DMS114 treated with DMSO at 0.1 percent for 48 hours (cell line): ENCODE results near the gene ZYX.
"Not testable (repeated sequence)": the region's sequence is repeated elsewhere in the genome, so short reads cannot be mapped to it uniquely, and the experiment has no call there.

Experiments
- DNase-seq: peaks from one replicate; lab custom pipeline; 2025; ENCODE audit not compliant: unreplicated experiment; lab: John Stamatoyannopoulos, UW

ZYX gene

GRCh38 chr7:143396625-143397556 is 15.7 kb downstream of the ZYX start:
- no peak for DNase-seq

- DNase-seq, result no peak
These were observed 16.8 kb downstream of the ZYX start for GRCh38 chr7:143397710-143398530.

GRCh38 chr7:143398616-143399015 is 17.5 kb downstream of the ZYX start:
- no peak for DNase-seq

GRCh38 chr7:143399151-143399550 is 18.0 kb downstream of the ZYX start:
- DNase-seq, result no peak

- no peak for DNase-seq
These were observed 18.5 kb downstream of the ZYX start for GRCh38 chr7:143399642-143400041.

GRCh38 chr7:143401265-143401664 is 20.1 kb downstream of the ZYX start:
- DNase-seq, result no peak

GRCh38 chr7:143402233-143402632 is 21.1 kb downstream of the ZYX start:
- DNase-seq, result not testable (repeated sequence)

GRCh38 chr7:143405173-143406001 is 24.2 kb downstream of the ZYX start:
- DNase-seq, result no peak

GRCh38 chr7:143406002-143406357 is 24.8 kb downstream of the ZYX start:
- DNase-seq, result no peak

GRCh38 chr7:143407287-143408251 is 26.4 kb downstream of the ZYX start:
- DNase-seq, result no peak

- no peak for DNase-seq
These were observed 27.1 kb downstream of the ZYX start for GRCh38 chr7:143408252-143408685.

GRCh38 chr7:143408686-143409561 is 27.8 kb downstream of the ZYX start, which contains the start of gene EPHA1:
Gene EPHA1 (minus strand): TSS chr7:143408856. CDS start chr7:143408805, 51 bp downstream.
- no peak for DNase-seq

GRCh38 chr7:143410521-143411004 is 29.4 kb downstream of the ZYX start:
- no peak for DNase-seq

- no peak for DNase-seq
These were observed 31.0 kb downstream of the ZYX start for GRCh38 chr7:143411976-143412708.

- no peak for DNase-seq
These were observed 32.0 kb downstream of the ZYX start for GRCh38 chr7:143413123-143413522.

- DNase-seq, result not testable (repeated sequence)
These were observed 34.1 kb downstream of the ZYX start for GRCh38 chr7:143415209-143415608.

- no peak for DNase-seq
These were observed 34.7 kb downstream of the ZYX start for GRCh38 chr7:143415742-143416397.
